ENCODE data around the gene PSMD6. TPM values are rescaled to one million over a fixed set of nuclear protein-coding genes. Genes with fewer than 3 reads are reported as not detected.

Gene PSMD6
- polyA plus RNA-seq, 3 donors = 54.6 to 135 (median 101) TPM

GRCh38 chr3:63990204-63990603, 33.1 kb downstream of the PSMD6 start:
- no peaks in the 10 kb centered on the region for H3K9me3 Mint-ChIP-seq
- Histone ChIP-seq H3K27ac (ENCODE audit: low read depth in 1 of 2, low read length in 2 of 2) (no peak overlapping the region), H3K9me3 (replicated peaks in 1 of 2; ENCODE audit: control insufficient read depth in 1 of 2, insufficient read depth in 1 of 2, low read length in 2 of 2) (no peaks in the 10 kb centered on the region), H4K20me1 (ENCODE audit: insufficient read depth, low read length) (peaks cover 31% of the 10 kb centered on the region), H3K4me2 (replicated peaks; ENCODE audit: extremely low read depth, low read length, poor library complexity, severe bottlenecking) (no peak overlapping the region), H3K27me3 (ENCODE audit: control insufficient read depth in 2 of 2, insufficient read depth in 2 of 2, low read length in 2 of 2) (no peaks in the 10 kb centered on the region), H3K79me2 (ENCODE audit: insufficient read depth, low read length) (no peaks in the 10 kb centered on the region), H3K9ac (ENCODE audit: insufficient read depth, low read length, poor library complexity, severe bottlenecking) (no peak overlapping the region), H3K4me1 (ENCODE audit: control insufficient read depth in 1 of 2, insufficient read depth in 2 of 2, low read length in 2 of 2) (peaks cover 4 to 6% of the 10 kb centered on the region in 2 donors), H3K4me3 (replicated peaks in 1 of 3; ENCODE audit: low read depth in 2 of 3, low read length in 3 of 3) (no peak overlapping the region), H3K36me3 (replicated peaks in 1 of 2; ENCODE audit: control insufficient read depth in 1 of 2, insufficient read depth in 2 of 2, low read length in 2 of 2) (peaks cover 75 to 96% of the 10 kb centered on the region in 2 donors), H2AFZ (ENCODE audit: insufficient read depth, low read depth, low read length, poor library complexity, severe bottlenecking) (no peak overlapping the region)
- intact Hi-C loops (cut with micrococcal nuclease) = loop anchor here in 1 of 2 donors (10.0 kb wide), 1 partner anchor 125 kb away; the partner anchor contains the start of genes ATXN7 and THOC7
- WGBS (ENCODE audit: insufficient coverage) = 97% methylated on average over 14 of the region's 14 CpGs
- DNase-seq = no peak
- peaks cover 0 to 2% (median 0%) of the 10 kb centered on the region in 3 donors for H3K27me3 Mint-ChIP-seq (ENCODE audit: low read depth in 3 of 3)
- H3K4me1 Mint-ChIP-seq = peaks cover 15% of the 10 kb centered on the region
- peaks cover 79 to 96% of the 10 kb centered on the region in 2 donors for H3K36me3 Mint-ChIP-seq
- H3K27ac Mint-ChIP-seq = peak overlapping the region in 2 of 7 donors; percentile 21 to 72
- no peak overlapping the region for H3K4me3 Mint-ChIP-seq
- TF ChIP-seq CTCF (IDR thresholded peaks at IDR 0.05) = no peak

- H3K4me3 ChIP-seq (replicated peaks in 1 of 3; ENCODE audit: low read depth in 2 of 3, low read length in 3 of 3) = no peak overlapping the region
- no peak for DNase-seq
- Mint-ChIP-seq H3K9me3 (no peaks in the 10 kb centered on the region), H3K4me1 (peaks cover 9% of the 10 kb centered on the region), H3K4me3 (no peak overlapping the region), H3K27me3 (ENCODE audit: low read depth in 3 of 3) (peaks cover 0 to 2% (median 2%) of the 10 kb centered on the region in 3 donors), H3K36me3 (peaks cover 80 to 96% of the 10 kb centered on the region in 2 donors), H3K27ac (no peak overlapping the region)
- H3K4me1 ChIP-seq (ENCODE audit: control insufficient read depth in 1 of 2, insufficient read depth in 2 of 2, low read length in 2 of 2) = no peaks in the 10 kb centered on the region
- WGBS (ENCODE audit: insufficient coverage) = no CpG with 5 or more reads among the region's 4 CpGs
- H3K36me3 ChIP-seq (replicated peaks in 1 of 2; ENCODE audit: control insufficient read depth in 1 of 2, insufficient read depth in 2 of 2, low read length in 2 of 2) = peaks cover 87 to 96% of the 10 kb centered on the region in 2 donors
- TF ChIP-seq CTCF (IDR thresholded peaks at IDR 0.05) = no peak
- intact Hi-C loops (cut with micrococcal nuclease) = no loop called here
- H3K4me2 ChIP-seq (replicated peaks; ENCODE audit: extremely low read depth, low read length, poor library complexity, severe bottlenecking) = no peak overlapping the region
- no peaks in the 10 kb centered on the region for H3K9me3 ChIP-seq (replicated peaks in 1 of 2; ENCODE audit: control insufficient read depth in 1 of 2, insufficient read depth in 1 of 2, low read length in 2 of 2)
- H3K27me3 ChIP-seq (ENCODE audit: control insufficient read depth in 2 of 2, insufficient read depth in 2 of 2, low read length in 2 of 2) = no peaks in the 10 kb centered on the region
- H3K79me2 ChIP-seq (ENCODE audit: insufficient read depth, low read length) = peaks cover 5% of the 10 kb centered on the region
- no peak overlapping the region for H3K9ac ChIP-seq (ENCODE audit: insufficient read depth, low read length, poor library complexity, severe bottlenecking)
- H3K27ac ChIP-seq (ENCODE audit: low read depth in 1 of 2, low read length in 2 of 2) = no peak overlapping the region
- H4K20me1 ChIP-seq (ENCODE audit: insufficient read depth, low read length) = peaks cover 30% of the 10 kb centered on the region
- no peak overlapping the region for H2AFZ ChIP-seq (ENCODE audit: insufficient read depth, low read depth, low read length, poor library complexity, severe bottlenecking)
These were observed 34.4 kb downstream of the PSMD6 start for GRCh38 chr3:63988943-63989342.

All from CD14-positive monocyte (primary cell).